Heart right ventricle (tissue), 16 donors: ENCODE measurements around the gene NOS1AP. TPM values are rescaled to one million over a fixed set of nuclear protein-coding genes. Genes with fewer than 3 reads are reported as not detected.
"Not testable (repeated sequence)": the region's sequence is repeated elsewhere in the genome, so short reads cannot be mapped to it uniquely, and the experiment has no call there.

Experiments
- ATAC-seq, 8 donors: fragments of 200-7000 bp; cut with Tn5 transposase; one replicate each; pipeline ENCODE4 v1.9.1; 2020; ENCODE audit warnings: mild to moderate bottlenecking in 8 of 8, moderate library complexity in 8 of 8, moderate number of reproducible peaks in 1 of 8
- DNase-seq, 2 donors: peaks; one replicate each; pipeline ENCODE4 v3.0.0-alpha.2; 2020
- H3K27ac ChIP-seq, 10 donors: fragments of 200-600 bp; sonication (generic) in 2 of 10; one replicate each; pipeline versions ENCODE4 v1.5.0 to v1.8.0; 2020 to 2022; ENCODE audit warnings: mild to moderate bottlenecking in 3 of 10
- H3K27me3 ChIP-seq, 7 donors: fragments of 200-600 bp; one replicate each; pipeline ENCODE4 v1.8.0; 2021 to 2022; ENCODE audit warnings: mild to moderate bottlenecking in 2 of 7
- H3K36me3 ChIP-seq, 9 donors: fragments of 200-600 bp; sonication (generic) in 1 of 9; one replicate each; pipeline versions ENCODE4 v1.5.0 to v1.8.0; 2020 to 2022; ENCODE audit warnings: mild to moderate bottlenecking in 2 of 9
- H3K4me1 ChIP-seq, 9 donors: fragments of 200-600 bp; sonication (generic) in 1 of 9; one replicate each; pipeline versions ENCODE4 v1.5.0 to v1.8.0; 2020 to 2022; ENCODE audit warnings: mild to moderate bottlenecking in 4 of 9
- H3K4me3 ChIP-seq, 10 donors: fragments of 200-600 bp; sonication (generic) in 2 of 10; one replicate each; pipeline versions ENCODE4 v1.5.0 to v1.8.0; 2020 to 2022; ENCODE audit warnings: mild to moderate bottlenecking in 7 of 10, moderate library complexity in 2 of 10
- H3K9me3 ChIP-seq, 11 donors: fragments of 200-600 bp in 10 of 11; sonication (generic) in 2 of 11; one replicate each; pipeline versions ENCODE4 v1.5.0 to v1.8.0; 2013 to 2022; ENCODE audit warnings: mild to moderate bottlenecking in 2 of 11, control low read depth in 1 of 11, moderate library complexity in 1 of 11
- CTCF ChIP-seq, 9 donors: fragments of 200-600 bp; sonication (generic) in 2 of 9; IDR thresholded peaks; one replicate each; pipeline versions ENCODE4 v1.5.0 to v1.8.0; 2021 to 2022; ENCODE audit warnings: antibody characterized with exemption in 9 of 9, mild to moderate bottlenecking in 5 of 9, moderate library complexity in 1 of 9
- WGBS, 2 donors: extraction: QIAGEN DNeasy Blood & Tissue Kit; methylation state at CpG; one replicate each; pipeline ENCODE4 v1.1.7; 2013; ENCODE audit warnings: inconsistent platforms in 1 of 2; 5-methylcytosine and 5-hydroxymethylcytosine counted together
- intact Hi-C, 10 donors: fragments of 100-400 bp; cut with DNase I; formaldehyde crosslinking; loops; one replicate each; pipeline versions ENCODE4 v1.11.1 to v1.14.2; 2022
- polyA plus RNA-seq, 2 donors: library from polyadenylated mRNA; stranded (reverse); fragments of 200-250 nt; gene quantifications; one replicate each; pipeline ENCODE4 v1.2.3, GENCODE V29; 2013
- total RNA-seq, 10 donors: library from RNA; stranded (reverse); fragmentation: NEBNext Ultra II Directional in 3 of 10; extraction: Animal tissue kit (Norgen Biotek cat#: 25700) in 3 of 10; gene quantifications; one replicate each; pipeline versions ENCODE4 v1.2.1 to v1.2.4, GENCODE V29; 2021 to 2023
- donor health status: Arrhythmogenic right ventricular cardiomyopathy.
- donor health status: ischemic (EF 13 %, LVEDD 7.1; RV severe dilation, severe dysfunction).
- donor health status: healthy with polysubstance abuse.
- donor health status: DM: no; HTN: yes; CAD: no.
- donor health status: DM: no; HTN: no; CAD: no.
- donor health status: ischemic (EF 25% LVEDD 6.9; RV normal size, moderate dysfunction).
- donor health status: ischemic (EF 25% LVEDD 5.7; RV mildly dilated, moderate dysfunction).
- donor health status: healthy.
- donor health status: DM: yes; HTN: yes; CAD: no.
- donor health status: Ischemic cardiomyopathy.
- donor health status: ischemic (EF 35%, LVEDD 5.7; RV mildly dilated, moderate dysfunction).
- donor health status: nonischemic (EF 11% LVEDD 7.7; RV severe dilation, severe dysfunction).
- donor health status: DM: yes; HTN: yes; CAD: no.
- donor health status: PGD.
- donor health status: ischemic (EF 29% LVEDD 5.4; RV normal size, mild dysfunction).
- donor health status: nonischemic (EF 23%, LVEDD 6.1; RV moderate dilation, normal function).

Gene NOS1AP
- total and polyA plus RNA-seq, 12 donors: 0.19 to 7.1 (median 4.6) TPM

DNA sequence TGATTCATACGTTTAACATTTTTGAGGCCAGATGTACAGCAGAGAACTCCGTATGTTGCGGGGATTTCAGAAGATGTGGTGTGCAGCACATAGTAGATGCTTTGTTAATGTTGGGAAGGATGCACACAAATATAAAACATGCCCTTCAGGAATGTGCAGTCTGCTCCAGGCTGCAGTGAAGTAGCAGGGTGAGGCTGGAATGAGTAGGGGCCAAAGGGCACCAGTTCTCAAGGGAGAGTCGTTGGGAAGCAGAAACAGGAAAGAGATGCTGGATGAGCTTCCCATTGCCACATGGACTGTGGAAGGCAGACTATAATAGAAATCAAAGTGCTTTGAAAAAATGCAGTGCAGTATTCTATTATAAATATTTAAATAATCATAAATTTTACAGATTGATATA is 126.9 kb downstream of the NOS1AP start:
- DNase-seq (no peak), ATAC-seq (no peak)
- no peak overlapping the region for H3K4me3 ChIP-seq
- H3K4me1 ChIP-seq: peaks cover 0 to 67% (median 34%) of the 10 kb centered on the region in 9 donors
- intact Hi-C loops: no loop called here
- no peak overlapping the region for H3K27ac ChIP-seq
- no peaks in the 10 kb centered on the region for H3K9me3 ChIP-seq
- no peak for TF ChIP-seq CTCF (IDR thresholded peaks at IDR 0.05)
- no peaks in the 10 kb centered on the region for H3K36me3 ChIP-seq
- H3K27me3 ChIP-seq: no peaks in the 10 kb centered on the region
- 81 to 84% methylated on average over 4 of the region's 4 CpGs for WGBS, 2 donors

DNA sequence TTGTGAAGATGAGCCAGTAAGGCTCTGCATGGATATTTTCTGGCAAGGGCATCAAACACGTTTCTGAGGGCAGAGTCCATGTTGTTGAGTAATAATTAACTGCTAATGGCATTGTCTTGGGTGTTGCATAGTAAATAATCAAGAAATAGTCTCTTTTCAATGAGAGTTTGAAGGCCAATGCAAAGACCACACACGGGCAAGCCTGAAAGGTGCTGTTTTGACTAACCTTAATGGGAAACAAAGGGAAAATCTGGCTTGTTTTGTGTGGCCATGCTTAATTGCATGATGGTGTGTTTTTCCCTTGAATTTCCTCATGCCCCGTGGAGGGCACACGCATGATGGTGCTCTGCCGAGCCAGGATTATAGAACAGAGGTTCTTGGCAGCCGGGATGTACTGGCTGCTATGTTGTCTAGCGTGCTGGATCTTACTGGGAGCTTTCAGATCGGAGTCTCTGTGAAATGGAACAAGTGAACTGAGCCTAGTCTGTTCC is 127.6 kb downstream of the NOS1AP start:
- ATAC-seq (peak in 4 of 8 donors; percentile 29 to 71 (median 66)), DNase-seq (no peak)
- peaks cover 0 to 60% (median 34%) of the 10 kb centered on the region in 9 donors for H3K4me1 ChIP-seq
- H3K36me3 ChIP-seq: no peaks in the 10 kb centered on the region
- intact Hi-C loops: no loop called here
- 55 to 75% methylated on average over 8 of the region's 8 CpGs for WGBS, 2 donors
- TF ChIP-seq CTCF (IDR thresholded peaks at IDR 0.05): no peak
- H3K9me3 ChIP-seq: no peaks in the 10 kb centered on the region
- H3K4me3 ChIP-seq: no peak overlapping the region
- no peaks in the 10 kb centered on the region for H3K27me3 ChIP-seq
- H3K27ac ChIP-seq: peak overlapping the region in 6 of 10 donors; percentile 19 to 59 (median 38)

- ATAC-seq: peak in 3 of 8 donors; percentile 25 to 70 (median 34)
- Histone ChIP-seq H3K27ac (peak overlapping the region in 6 of 10 donors; percentile 19 to 59 (median 38)), H3K27me3 (no peaks in the 10 kb centered on the region), H3K36me3 (no peaks in the 10 kb centered on the region), H3K4me3 (no peak overlapping the region), H3K9me3 (no peaks in the 10 kb centered on the region), H3K4me1 (peaks cover 0 to 54% (median 28%) of the 10 kb centered on the region in 9 donors)
- no peak for TF ChIP-seq CTCF (IDR thresholded peaks at IDR 0.05)
- WGBS, 2 donors: 84 to 85% methylated on average over 13 of the region's 13 CpGs
- no peak for DNase-seq
- intact Hi-C loops: no loop called here
Measured at GRCh38 chr1:162197615-162198421, 128.3 kb downstream of the NOS1AP start.

DNA sequence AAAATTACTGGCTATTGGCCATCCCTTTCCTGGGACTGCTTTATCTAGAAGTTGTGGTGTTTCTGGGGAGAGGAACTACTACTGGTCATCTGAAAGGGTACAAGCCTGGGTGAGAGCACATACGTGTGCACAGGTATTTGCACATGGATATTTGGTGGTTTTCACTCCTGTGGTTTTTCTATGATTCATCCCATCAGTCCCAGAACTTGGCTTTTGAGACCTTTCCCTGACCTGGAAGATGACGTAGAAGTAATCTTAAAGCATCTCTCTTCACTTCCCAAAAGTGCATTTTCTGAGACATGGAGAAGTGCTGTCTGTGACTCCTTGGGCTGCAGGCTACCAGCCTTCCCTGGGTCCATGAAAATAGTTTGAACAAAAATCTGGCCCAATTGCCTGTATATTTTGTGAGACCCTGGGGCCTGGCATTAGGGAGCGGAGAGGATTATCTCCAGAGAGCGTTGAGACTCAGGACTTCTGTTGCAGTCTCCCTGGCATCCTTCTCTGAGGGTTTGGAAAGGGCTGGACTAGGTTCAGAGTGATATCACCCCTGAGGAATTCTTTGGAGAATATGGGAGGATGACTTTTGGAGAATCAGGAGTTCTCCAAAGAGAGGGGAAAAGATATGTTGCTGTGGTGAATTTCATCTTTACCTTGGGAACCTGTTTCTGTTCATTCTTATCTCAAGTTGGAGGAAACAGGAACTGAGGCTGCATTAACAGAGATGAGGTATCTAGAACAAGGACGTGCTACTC is 130.8 kb downstream of the NOS1AP start:
- H3K4me3 ChIP-seq: no peak overlapping the region
- no peak for TF ChIP-seq CTCF (IDR thresholded peaks at IDR 0.05)
- DNase-seq: no peak
- H3K36me3 ChIP-seq: no peaks in the 10 kb centered on the region
- peaks cover 0 to 29% (median 16%) of the 10 kb centered on the region in 9 donors for H3K4me1 ChIP-seq
- no peaks in the 10 kb centered on the region for H3K27me3 ChIP-seq
- WGBS, 2 donors: 74 to 78% methylated on average over 5 of the region's 5 CpGs
- H3K9me3 ChIP-seq: no peaks in the 10 kb centered on the region
- no peak overlapping the region for H3K27ac ChIP-seq
- intact Hi-C loops: no loop called here
- ATAC-seq: no peak

DNA sequence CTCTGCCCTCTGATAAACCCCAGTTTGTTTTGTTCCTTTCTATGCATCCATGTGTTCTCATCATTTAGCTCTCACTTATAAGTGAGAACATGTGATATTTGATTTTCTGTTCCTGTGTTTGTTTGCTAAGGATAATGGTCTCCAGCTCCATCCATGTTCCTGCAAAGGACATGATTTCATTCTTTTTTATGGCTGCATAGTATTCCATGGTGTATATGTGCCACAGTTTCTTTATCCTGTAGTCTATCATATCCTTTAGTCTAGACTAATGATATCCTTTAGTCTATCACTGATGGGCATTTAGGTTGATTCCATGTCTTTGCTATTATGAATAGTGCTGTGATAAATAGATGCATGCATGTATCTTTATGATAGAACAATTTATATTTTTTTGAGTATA is 131.6 kb downstream of the NOS1AP start:
- H3K36me3 ChIP-seq, ATAC-seq, intact Hi-C loops, DNase-seq, H3K27ac ChIP-seq, H3K27me3 ChIP-seq, H3K4me3 ChIP-seq, H3K9me3 ChIP-seq: not testable (repeated sequence)
- H3K4me1 ChIP-seq: peaks cover 0 to 26% (median 16%) of the 10 kb centered on the region in 9 donors
